ENCODE results near the gene SON. TPM values are rescaled to one million over a fixed set of nuclear protein-coding genes. Genes with fewer than 3 reads are reported as not detected.
A peak's percentile ranks its signal among the peaks of the same experiment; 100 is the strongest.
"Not testable (repeated sequence)": the region's sequence is repeated elsewhere in the genome, so short reads cannot be mapped to it uniquely, and the experiment has no call there.

SON gene
- total RNA-seq, 1 experiment from 2014 or later, result 220 TPM

GRCh38 chr21:33495743-33496142 lies 47.1 kb upstream of the SON start:
- ChIA-PET CTCF (no interaction called here), POLR2A (no interaction called here)
- peaks cover 17% of the 10 kb centered on the region for H3K36me3 Mint-ChIP-seq (ENCODE audit: insufficient read depth, unreplicated experiment)
- no peak overlapping the region for H3K4me3 ChIP-seq (ENCODE audit: low read depth, low read length)
- TF ChIP-seq, protein P1, sequence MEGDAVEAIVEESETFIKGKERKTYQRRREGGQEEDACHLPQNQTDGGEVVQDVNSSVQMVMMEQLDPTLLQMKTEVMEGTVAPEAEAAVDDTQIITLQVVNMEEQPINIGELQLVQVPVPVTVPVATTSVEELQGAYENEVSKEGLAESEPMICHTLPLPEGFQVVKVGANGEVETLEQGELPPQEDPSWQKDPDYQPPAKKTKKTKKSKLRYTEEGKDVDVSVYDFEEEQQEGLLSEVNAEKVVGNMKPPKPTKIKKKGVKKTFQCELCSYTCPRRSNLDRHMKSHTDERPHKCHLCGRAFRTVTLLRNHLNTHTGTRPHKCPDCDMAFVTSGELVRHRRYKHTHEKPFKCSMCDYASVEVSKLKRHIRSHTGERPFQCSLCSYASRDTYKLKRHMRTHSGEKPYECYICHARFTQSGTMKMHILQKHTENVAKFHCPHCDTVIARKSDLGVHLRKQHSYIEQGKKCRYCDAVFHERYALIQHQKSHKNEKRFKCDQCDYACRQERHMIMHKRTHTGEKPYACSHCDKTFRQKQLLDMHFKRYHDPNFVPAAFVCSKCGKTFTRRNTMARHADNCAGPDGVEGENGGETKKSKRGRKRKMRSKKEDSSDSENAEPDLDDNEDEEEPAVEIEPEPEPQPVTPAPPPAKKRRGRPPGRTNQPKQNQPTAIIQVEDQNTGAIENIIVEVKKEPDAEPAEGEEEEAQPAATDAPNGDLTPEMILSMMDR (IDR thresholded peaks at IDR 0.05; ENCODE audit: insufficient read depth in 1 of 2, low read depth in 1 of 2, low read length in 1 of 2, severe bottlenecking in 1 of 2, unreplicated experiment in 1 of 2), result no peak
- no peaks in the 10 kb centered on the region for H3K27me3 Mint-ChIP-seq (ENCODE audit: insufficient read depth, unreplicated experiment)
- no peak overlapping the region for H3K27ac Mint-ChIP-seq (ENCODE audit: unreplicated experiment)
- H3K4me3 Mint-ChIP-seq (ENCODE audit: unreplicated experiment), result no peak overlapping the region
- intact Hi-C loops (cut with micrococcal nuclease; ENCODE audit: unreplicated experiment), result no loop called here
- no peaks in the 10 kb centered on the region for H3K27me3 ChIP-seq (replicated peaks; ENCODE audit: control insufficient read depth, insufficient read depth, low read length)
- BruUV-seq (replicated peaks), result no TSS peak
- no peaks in the 10 kb centered on the region for H3K36me3 ChIP-seq (ENCODE audit: control insufficient read depth, insufficient read depth, low read length)
- H3K4me1 ChIP-seq, result no peaks in the 10 kb centered on the region
- H3K4me1 Mint-ChIP-seq (ENCODE audit: low read depth, unreplicated experiment), result peaks cover 8% of the 10 kb centered on the region
- no peaks in the 10 kb centered on the region for H3K9me3 ChIP-seq
- no peak for DNase-seq
- no peaks in the 10 kb centered on the region for H3K9me3 Mint-ChIP-seq (ENCODE audit: unreplicated experiment)

DNA sequence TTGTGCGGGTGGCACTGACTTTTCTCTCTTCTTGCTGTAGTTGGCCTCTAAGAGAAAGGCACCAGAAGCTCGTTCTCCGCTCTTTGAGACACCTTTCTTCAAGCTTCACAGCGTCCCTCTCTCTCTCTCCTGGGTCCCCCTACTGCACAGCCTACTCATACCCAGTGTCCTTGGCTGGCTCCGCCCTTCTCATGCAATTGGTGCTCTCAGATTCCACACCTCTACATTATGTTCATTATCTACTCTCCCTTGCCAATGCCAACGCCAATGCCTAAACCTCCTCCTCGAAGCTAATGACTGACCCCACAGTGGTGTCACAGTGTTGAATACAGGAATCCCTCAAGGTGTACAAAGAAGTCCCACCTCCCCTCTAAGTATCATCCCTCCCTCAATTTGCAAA lies 46.5 kb upstream of the SON start:
- BruUV-seq (replicated peaks), result no TSS peak
- H3K27me3 Mint-ChIP-seq (ENCODE audit: insufficient read depth, unreplicated experiment), result no peaks in the 10 kb centered on the region
- no peak for DNase-seq
- intact Hi-C loops (cut with micrococcal nuclease; ENCODE audit: unreplicated experiment), result no loop called here
- H3K36me3 Mint-ChIP-seq (ENCODE audit: insufficient read depth, unreplicated experiment), result peaks cover 11% of the 10 kb centered on the region
- Histone ChIP-seq H3K9me3 (no peaks in the 10 kb centered on the region), H3K4me1 (no peaks in the 10 kb centered on the region), H3K27me3 (replicated peaks; ENCODE audit: control insufficient read depth, insufficient read depth, low read length) (no peaks in the 10 kb centered on the region), H3K4me3 (ENCODE audit: low read depth, low read length) (no peak overlapping the region), H3K36me3 (ENCODE audit: control insufficient read depth, insufficient read depth, low read length) (no peaks in the 10 kb centered on the region)
- H3K27ac Mint-ChIP-seq (ENCODE audit: unreplicated experiment), result no peak overlapping the region
- TF ChIP-seq, protein P1 (IDR thresholded peaks at IDR 0.05; ENCODE audit: insufficient read depth in 1 of 2, low read depth in 1 of 2, low read length in 1 of 2, severe bottlenecking in 1 of 2, unreplicated experiment in 1 of 2), result no peak
- H3K4me3 Mint-ChIP-seq (ENCODE audit: unreplicated experiment), result peak overlapping the region; percentile 10
- CTCF ChIA-PET, result no interaction called here
- POLR2A ChIA-PET, result no interaction called here
- H3K9me3 Mint-ChIP-seq (ENCODE audit: unreplicated experiment), result no peaks in the 10 kb centered on the region
- peaks cover 8% of the 10 kb centered on the region for H3K4me1 Mint-ChIP-seq (ENCODE audit: low read depth, unreplicated experiment)

GRCh38 chr21:33505833-33506232 lies 37.0 kb upstream of the SON start:
- Mint-ChIP-seq H3K36me3 (ENCODE audit: insufficient read depth, unreplicated experiment) (peaks cover 78% of the 10 kb centered on the region), H3K9me3 (ENCODE audit: unreplicated experiment) (no peaks in the 10 kb centered on the region), H3K27ac (ENCODE audit: unreplicated experiment) (no peak overlapping the region), H3K27me3 (ENCODE audit: insufficient read depth, unreplicated experiment) (no peaks in the 10 kb centered on the region), H3K4me3 (ENCODE audit: unreplicated experiment) (no peak overlapping the region), H3K4me1 (ENCODE audit: low read depth, unreplicated experiment) (no peaks in the 10 kb centered on the region)
- ChIA-PET POLR2A (no interaction called here), CTCF (no interaction called here)
- Histone ChIP-seq H3K4me3 (ENCODE audit: low read depth, low read length) (no peak overlapping the region), H3K27me3 (replicated peaks; ENCODE audit: control insufficient read depth, insufficient read depth, low read length) (no peaks in the 10 kb centered on the region), H3K9me3 (no peaks in the 10 kb centered on the region), H3K4me1 (no peaks in the 10 kb centered on the region), H3K36me3 (ENCODE audit: control insufficient read depth, insufficient read depth, low read length) (no peaks in the 10 kb centered on the region)
- no peak for DNase-seq
- TF ChIP-seq, protein P1 (IDR thresholded peaks at IDR 0.05; ENCODE audit: insufficient read depth in 1 of 2, low read depth in 1 of 2, low read length in 1 of 2, severe bottlenecking in 1 of 2, unreplicated experiment in 1 of 2), result no peak
- intact Hi-C loops (cut with micrococcal nuclease; ENCODE audit: unreplicated experiment), result no loop called here
- no TSS peak for BruUV-seq (replicated peaks)

GRCh38 chr21:33507003-33507402 lies 35.8 kb upstream of the SON start:
- not testable (repeated sequence) for BruUV-seq (replicated peaks)

More at GRCh38 chr21:33507003-33507402, 35.8 kb upstream of the SON start:
- H3K9me3 ChIP-seq; CTCF ChIA-PET; H3K27me3 Mint-ChIP-seq (ENCODE audit: insufficient read depth, unreplicated experiment); H3K4me1 Mint-ChIP-seq (ENCODE audit: low read depth, unreplicated experiment); POLR2A ChIA-PET; DNase-seq; H3K4me3 ChIP-seq (ENCODE audit: low read depth, low read length); H3K4me1 ChIP-seq; intact Hi-C loops (cut with micrococcal nuclease; ENCODE audit: unreplicated experiment); H3K36me3 ChIP-seq (ENCODE audit: control insufficient read depth, insufficient read depth, low read length); H3K27ac Mint-ChIP-seq (ENCODE audit: unreplicated experiment); H3K27me3 ChIP-seq (replicated peaks; ENCODE audit: control insufficient read depth, insufficient read depth, low read length); H3K4me3 Mint-ChIP-seq (ENCODE audit: unreplicated experiment); H3K9me3 Mint-ChIP-seq (ENCODE audit: unreplicated experiment): not testable (repeated sequence)
- peaks cover 90% of the 10 kb centered on the region for H3K36me3 Mint-ChIP-seq (ENCODE audit: insufficient read depth, unreplicated experiment)
